Measurements from ENCODE around the gene GAD1.

DNA sequence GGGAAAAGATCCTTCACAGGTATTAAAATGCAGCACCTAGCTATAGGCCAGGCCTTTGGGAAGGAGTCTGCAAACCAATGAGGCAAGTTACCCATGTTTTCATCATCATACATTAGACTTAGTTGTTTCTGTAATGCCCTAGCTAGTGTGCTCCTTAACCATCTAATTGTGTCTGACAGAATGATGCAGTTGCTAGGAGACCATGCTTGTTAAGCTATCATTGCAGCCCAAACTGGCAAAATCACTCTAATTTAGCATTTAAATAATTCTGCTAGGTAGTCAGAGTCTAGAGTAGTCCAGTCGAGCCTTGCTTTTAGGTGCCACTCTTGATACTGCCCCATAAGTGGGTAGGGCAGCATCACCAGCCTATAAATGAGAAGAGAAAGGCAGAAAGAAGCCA is 34.9 kb downstream of the GAD1 start:
- TF ChIP-seq POLR2A (IDR thresholded peaks at IDR 0.05), result no peak
- TF ChIP-seq, protein P1, sequence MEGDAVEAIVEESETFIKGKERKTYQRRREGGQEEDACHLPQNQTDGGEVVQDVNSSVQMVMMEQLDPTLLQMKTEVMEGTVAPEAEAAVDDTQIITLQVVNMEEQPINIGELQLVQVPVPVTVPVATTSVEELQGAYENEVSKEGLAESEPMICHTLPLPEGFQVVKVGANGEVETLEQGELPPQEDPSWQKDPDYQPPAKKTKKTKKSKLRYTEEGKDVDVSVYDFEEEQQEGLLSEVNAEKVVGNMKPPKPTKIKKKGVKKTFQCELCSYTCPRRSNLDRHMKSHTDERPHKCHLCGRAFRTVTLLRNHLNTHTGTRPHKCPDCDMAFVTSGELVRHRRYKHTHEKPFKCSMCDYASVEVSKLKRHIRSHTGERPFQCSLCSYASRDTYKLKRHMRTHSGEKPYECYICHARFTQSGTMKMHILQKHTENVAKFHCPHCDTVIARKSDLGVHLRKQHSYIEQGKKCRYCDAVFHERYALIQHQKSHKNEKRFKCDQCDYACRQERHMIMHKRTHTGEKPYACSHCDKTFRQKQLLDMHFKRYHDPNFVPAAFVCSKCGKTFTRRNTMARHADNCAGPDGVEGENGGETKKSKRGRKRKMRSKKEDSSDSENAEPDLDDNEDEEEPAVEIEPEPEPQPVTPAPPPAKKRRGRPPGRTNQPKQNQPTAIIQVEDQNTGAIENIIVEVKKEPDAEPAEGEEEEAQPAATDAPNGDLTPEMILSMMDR (IDR thresholded peaks at IDR 0.05), result no peak

Data from testis (tissue), 2 donors.